Stomach (tissue), 4 donors: ENCODE measurements around the gene THADA.

Experiments used
- POLR2A ChIP-seq, 4 donors: fragments of 450-650 bp; IDR thresholded peaks; one replicate each; pipeline ENCODE4 v1.6.1; 2016; ENCODE audit warnings: antibody characterized with exemption in 4 of 4, control low read depth in 2 of 4, mild to moderate bottlenecking in 1 of 4, moderate library complexity in 1 of 4
- POLR2AphosphoS5 ChIP-seq, 3 donors: sonication (generic); formaldehyde crosslinking; IDR thresholded peaks; one replicate each; pipeline ENCODE4 v1.6.1; 2016; ENCODE audit warnings: antibody characterized with exemption in 3 of 3
- TF ChIP-seq, protein P1 (sequence below), 7 experiments: fragments of 450-650 bp in 4 of 7; fragments of 200-600 bp in 3 of 7; sonication (generic) in 3 of 7; IDR thresholded peaks; one replicate each; pipeline ENCODE4 v1.5.1; 2016 to 2019; ENCODE audit warnings: antibody characterized with exemption in 7 of 7, control low read depth in 2 of 7, mild to moderate bottlenecking in 1 of 7

DNA sequence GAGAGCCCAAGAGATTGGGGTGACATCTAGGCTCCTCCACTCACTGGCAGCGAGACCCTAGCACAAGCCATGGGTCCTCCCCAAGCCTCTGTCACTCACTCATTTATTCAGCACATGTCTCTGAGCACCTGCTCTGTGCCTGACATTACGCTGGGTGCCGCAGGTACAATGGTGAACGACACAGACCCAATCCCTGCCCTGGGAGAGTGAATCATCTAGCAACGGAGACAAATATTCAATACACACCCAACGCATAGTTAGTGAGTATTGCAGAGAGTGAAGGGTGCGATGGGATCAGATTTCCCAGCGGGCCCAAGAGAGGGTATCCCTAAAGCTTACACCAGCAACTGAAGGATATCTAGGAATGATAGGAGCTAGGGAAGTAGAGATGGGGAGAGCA, 414.9 kb downstream of the THADA start:
- TF ChIP-seq POLR2AphosphoS5 (IDR thresholded peaks at IDR 0.05) (no peak), POLR2A (IDR thresholded peaks at IDR 0.05) (no peak)
- TF ChIP-seq, protein P1, sequence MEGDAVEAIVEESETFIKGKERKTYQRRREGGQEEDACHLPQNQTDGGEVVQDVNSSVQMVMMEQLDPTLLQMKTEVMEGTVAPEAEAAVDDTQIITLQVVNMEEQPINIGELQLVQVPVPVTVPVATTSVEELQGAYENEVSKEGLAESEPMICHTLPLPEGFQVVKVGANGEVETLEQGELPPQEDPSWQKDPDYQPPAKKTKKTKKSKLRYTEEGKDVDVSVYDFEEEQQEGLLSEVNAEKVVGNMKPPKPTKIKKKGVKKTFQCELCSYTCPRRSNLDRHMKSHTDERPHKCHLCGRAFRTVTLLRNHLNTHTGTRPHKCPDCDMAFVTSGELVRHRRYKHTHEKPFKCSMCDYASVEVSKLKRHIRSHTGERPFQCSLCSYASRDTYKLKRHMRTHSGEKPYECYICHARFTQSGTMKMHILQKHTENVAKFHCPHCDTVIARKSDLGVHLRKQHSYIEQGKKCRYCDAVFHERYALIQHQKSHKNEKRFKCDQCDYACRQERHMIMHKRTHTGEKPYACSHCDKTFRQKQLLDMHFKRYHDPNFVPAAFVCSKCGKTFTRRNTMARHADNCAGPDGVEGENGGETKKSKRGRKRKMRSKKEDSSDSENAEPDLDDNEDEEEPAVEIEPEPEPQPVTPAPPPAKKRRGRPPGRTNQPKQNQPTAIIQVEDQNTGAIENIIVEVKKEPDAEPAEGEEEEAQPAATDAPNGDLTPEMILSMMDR (IDR thresholded peaks at IDR 0.05) = no peak
